ENCODE results near the gene CNTNAP5. TPM values are rescaled to one million over a fixed set of nuclear protein-coding genes. Genes with fewer than 3 reads are reported as not detected.

Gene CNTNAP5
- total and polyA plus RNA-seq, 4 donors, result not detected

- no peaks in the 10 kb centered on the region for H3K27me3 ChIP-seq (ENCODE audit: control insufficient read depth in 1 of 2, insufficient read depth in 2 of 2, low read length in 1 of 2)
- no peak for ATAC-seq (ENCODE audit: low FRiP score)
- intact Hi-C loops (cut with DNase I), result no loop called here
- no peak overlapping the region for H3K27ac ChIP-seq (ENCODE audit: low read depth in 1 of 2, low read length in 2 of 2)
- H3K4me1 ChIP-seq (ENCODE audit: control insufficient read depth in 1 of 2, insufficient read depth in 2 of 2, low read length in 2 of 2), result no peaks in the 10 kb centered on the region
- no peak for DNase-seq
- H3K9me3 ChIP-seq (ENCODE audit: control insufficient read depth, low read length), result peaks cover 2% of the 10 kb centered on the region
- H3K4me3 ChIP-seq (ENCODE audit: low read length in 2 of 2), result no peak overlapping the region
- 88 to 90% methylated on average over 5 of the region's 5 CpGs for WGBS, 2 donors
- H3K36me3 ChIP-seq (ENCODE audit: control insufficient read depth in 1 of 2, insufficient read depth in 2 of 2, low read length in 1 of 2), result no peaks in the 10 kb centered on the region
Observed at GRCh38 chr2:124320051-124320688, 295.1 kb downstream of the CNTNAP5 start.

GRCh38 chr2:124323321-124323720, 298.2 kb downstream of the CNTNAP5 start:
- ATAC-seq (ENCODE audit: low FRiP score) (no peak), DNase-seq (no peak)
- WGBS, 2 donors, result 83 to 89% methylated on average over 2 of the region's 2 CpGs
- Histone ChIP-seq H3K27me3 (ENCODE audit: control insufficient read depth in 1 of 2, insufficient read depth in 2 of 2, low read length in 1 of 2) (no peaks in the 10 kb centered on the region), H3K36me3 (ENCODE audit: control insufficient read depth in 1 of 2, insufficient read depth in 2 of 2, low read length in 1 of 2) (no peaks in the 10 kb centered on the region), H3K4me1 (ENCODE audit: control insufficient read depth in 1 of 2, insufficient read depth in 2 of 2, low read length in 2 of 2) (no peaks in the 10 kb centered on the region), H3K9me3 (ENCODE audit: control insufficient read depth, low read length) (peaks cover 2% of the 10 kb centered on the region), H3K27ac (ENCODE audit: low read depth in 1 of 2, low read length in 2 of 2) (no peak overlapping the region), H3K4me3 (ENCODE audit: low read length in 2 of 2) (no peak overlapping the region)
- intact Hi-C loops (cut with DNase I), result no loop called here

GRCh38 chr2:124325667-124326440, 300.8 kb downstream of the CNTNAP5 start:
- no peak for ATAC-seq (ENCODE audit: low FRiP score)
- H3K4me3 ChIP-seq (ENCODE audit: low read length in 2 of 2), result no peak overlapping the region
- 39 to 63% methylated on average over 3 of the region's 3 CpGs for WGBS, 2 donors
- H3K9me3 ChIP-seq (ENCODE audit: control insufficient read depth, low read length), result peaks cover 2% of the 10 kb centered on the region
- no peak overlapping the region for H3K27ac ChIP-seq (ENCODE audit: low read depth in 1 of 2, low read length in 2 of 2)
- intact Hi-C loops (cut with DNase I), result no loop called here
- H3K27me3 ChIP-seq (ENCODE audit: control insufficient read depth in 1 of 2, insufficient read depth in 2 of 2, low read length in 1 of 2), result peaks cover 0 to 2% of the 10 kb centered on the region in 2 donors
- H3K36me3 ChIP-seq (ENCODE audit: control insufficient read depth in 1 of 2, insufficient read depth in 2 of 2, low read length in 1 of 2), result no peaks in the 10 kb centered on the region
- no peaks in the 10 kb centered on the region for H3K4me1 ChIP-seq (ENCODE audit: control insufficient read depth in 1 of 2, insufficient read depth in 2 of 2, low read length in 2 of 2)
- DNase-seq, result no peak

- intact Hi-C loops (cut with DNase I), result no loop called here
- no peak for ATAC-seq (ENCODE audit: low FRiP score)
- Histone ChIP-seq H3K36me3 (ENCODE audit: control insufficient read depth in 1 of 2, insufficient read depth in 2 of 2, low read length in 1 of 2) (no peaks in the 10 kb centered on the region), H3K27ac (ENCODE audit: low read depth in 1 of 2, low read length in 2 of 2) (no peak overlapping the region), H3K27me3 (ENCODE audit: control insufficient read depth in 1 of 2, insufficient read depth in 2 of 2, low read length in 1 of 2) (peaks cover 0 to 2% of the 10 kb centered on the region in 2 donors), H3K9me3 (ENCODE audit: control insufficient read depth, low read length) (peaks cover 2% of the 10 kb centered on the region), H3K4me1 (ENCODE audit: control insufficient read depth in 1 of 2, insufficient read depth in 2 of 2, low read length in 2 of 2) (no peaks in the 10 kb centered on the region), H3K4me3 (ENCODE audit: low read length in 2 of 2) (no peak overlapping the region)
- DNase-seq, result no peak
Observed at GRCh38 chr2:124327303-124327702, 302.2 kb downstream of the CNTNAP5 start.

- 36 to 48% methylated on average over 3 of the region's 3 CpGs for WGBS, 2 donors
- H3K27me3 ChIP-seq (ENCODE audit: control insufficient read depth in 1 of 2, insufficient read depth in 2 of 2, low read length in 1 of 2), result peaks cover 0 to 2% of the 10 kb centered on the region in 2 donors
- H3K4me1 ChIP-seq (ENCODE audit: control insufficient read depth in 1 of 2, insufficient read depth in 2 of 2, low read length in 2 of 2), result no peaks in the 10 kb centered on the region
- H3K4me3 ChIP-seq (ENCODE audit: low read length in 2 of 2), result no peak overlapping the region
- ATAC-seq (ENCODE audit: low FRiP score), result no peak
- no peak overlapping the region for H3K27ac ChIP-seq (ENCODE audit: low read depth in 1 of 2, low read length in 2 of 2)
- DNase-seq, result no peak
- intact Hi-C loops (cut with DNase I), result no loop called here
- H3K36me3 ChIP-seq (ENCODE audit: control insufficient read depth in 1 of 2, insufficient read depth in 2 of 2, low read length in 1 of 2), result no peaks in the 10 kb centered on the region
- peaks cover 2% of the 10 kb centered on the region for H3K9me3 ChIP-seq (ENCODE audit: control insufficient read depth, low read length)
Observed at GRCh38 chr2:124328397-124328796, 303.3 kb downstream of the CNTNAP5 start.

GRCh38 chr2:124333784-124334183, 308.7 kb downstream of the CNTNAP5 start:
- intact Hi-C loops (cut with DNase I), result no loop called here
- no peak overlapping the region for H3K4me3 ChIP-seq (ENCODE audit: low read length in 2 of 2)
- no peaks in the 10 kb centered on the region for H3K9me3 ChIP-seq (ENCODE audit: control insufficient read depth, low read length)
- ATAC-seq (ENCODE audit: low FRiP score) (no peak), DNase-seq (no peak)
- H3K36me3 ChIP-seq (ENCODE audit: control insufficient read depth in 1 of 2, insufficient read depth in 2 of 2, low read length in 1 of 2), result no peaks in the 10 kb centered on the region
- H3K4me1 ChIP-seq (ENCODE audit: control insufficient read depth in 1 of 2, insufficient read depth in 2 of 2, low read length in 2 of 2), result no peaks in the 10 kb centered on the region
- H3K27me3 ChIP-seq (ENCODE audit: control insufficient read depth in 1 of 2, insufficient read depth in 2 of 2, low read length in 1 of 2), result peaks cover 0 to under 1% of the 10 kb centered on the region in 2 donors
- no peak overlapping the region for H3K27ac ChIP-seq (ENCODE audit: low read depth in 1 of 2, low read length in 2 of 2)
- WGBS, 2 donors, result 78 to 80% methylated on average over 4 of the region's 4 CpGs

- 64 to 75% methylated on average over 2 of the region's 2 CpGs for WGBS, 2 donors
- no peaks in the 10 kb centered on the region for H3K36me3 ChIP-seq (ENCODE audit: control insufficient read depth in 1 of 2, insufficient read depth in 2 of 2, low read length in 1 of 2)
- DNase-seq (no peak), ATAC-seq (ENCODE audit: low FRiP score) (no peak)
- H3K4me1 ChIP-seq (ENCODE audit: control insufficient read depth in 1 of 2, insufficient read depth in 2 of 2, low read length in 2 of 2), result no peaks in the 10 kb centered on the region
- H3K27ac ChIP-seq (ENCODE audit: low read depth in 1 of 2, low read length in 2 of 2), result no peak overlapping the region
- H3K4me3 ChIP-seq (ENCODE audit: low read length in 2 of 2), result no peak overlapping the region
- H3K9me3 ChIP-seq (ENCODE audit: control insufficient read depth, low read length), result no peaks in the 10 kb centered on the region
- intact Hi-C loops (cut with DNase I), result no loop called here
- H3K27me3 ChIP-seq (ENCODE audit: control insufficient read depth in 1 of 2, insufficient read depth in 2 of 2, low read length in 1 of 2), result no peaks in the 10 kb centered on the region
Observed at GRCh38 chr2:124335058-124335457, 310.0 kb downstream of the CNTNAP5 start.

GRCh38 chr2:124339709-124340108, 314.6 kb downstream of the CNTNAP5 start:
- 60 to 76% methylated on average over 2 of the region's 2 CpGs for WGBS, 2 donors
- Histone ChIP-seq H3K27ac (ENCODE audit: low read depth in 1 of 2, low read length in 2 of 2) (no peak overlapping the region), H3K4me1 (ENCODE audit: control insufficient read depth in 1 of 2, insufficient read depth in 2 of 2, low read length in 2 of 2) (no peaks in the 10 kb centered on the region), H3K27me3 (ENCODE audit: control insufficient read depth in 1 of 2, insufficient read depth in 2 of 2, low read length in 1 of 2) (no peaks in the 10 kb centered on the region), H3K4me3 (ENCODE audit: low read length in 2 of 2) (no peak overlapping the region), H3K9me3 (ENCODE audit: control insufficient read depth, low read length) (no peaks in the 10 kb centered on the region), H3K36me3 (ENCODE audit: control insufficient read depth in 1 of 2, insufficient read depth in 2 of 2, low read length in 1 of 2) (no peaks in the 10 kb centered on the region)
- DNase-seq, result no peak
- intact Hi-C loops (cut with DNase I), result no loop called here
- no peak for ATAC-seq (ENCODE audit: low FRiP score)
